ENCODE data around the gene MAP6. TPM values are rescaled to one million over a fixed set of nuclear protein-coding genes. Genes with fewer than 3 reads are reported as not detected.

The MAP6 gene
- total RNA-seq, 1 experiment from 2014 or later: not detected

DNA sequence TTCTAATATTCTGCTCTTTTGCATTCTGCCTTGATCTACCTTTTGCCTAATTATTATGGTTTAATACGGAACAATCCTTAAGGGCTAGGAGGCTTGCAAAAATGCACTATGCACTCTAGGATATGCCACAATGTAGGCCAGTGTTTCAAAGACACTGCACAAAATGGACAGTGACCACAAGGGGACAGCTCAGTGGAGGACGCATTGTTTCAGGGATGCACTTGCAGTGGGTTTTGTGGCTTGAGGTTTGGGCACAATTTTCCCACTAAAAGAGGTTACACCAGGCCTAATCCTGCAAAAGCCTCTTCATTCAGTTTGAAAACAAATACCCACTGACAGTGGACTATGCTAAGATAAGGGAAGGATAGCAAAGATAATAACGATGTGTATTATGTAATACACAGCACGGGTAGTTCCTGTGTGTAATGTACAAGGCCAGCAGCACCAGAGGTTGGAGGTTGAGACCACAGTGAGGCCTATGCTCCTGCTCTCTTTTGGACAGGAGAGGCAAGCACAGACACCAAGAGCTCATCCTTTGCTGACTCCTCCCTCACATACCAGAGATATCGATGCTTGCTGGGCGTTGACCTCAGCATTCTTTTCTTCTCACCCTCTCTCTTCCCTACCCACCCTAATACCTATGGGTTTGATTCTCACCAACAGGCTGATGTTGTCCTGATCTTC is 12.7 kb downstream of the MAP6 start:
- no peak overlapping the region for H2AFZ ChIP-seq
- intact Hi-C loops (cut with micrococcal nuclease; ENCODE audit: unreplicated experiment): no loop called here
- H3K4me1 ChIP-seq (replicated peaks; ENCODE audit: insufficient read depth): peaks cover 15% of the 10 kb centered on the region
- H3K9me2 ChIP-seq (ENCODE audit: insufficient read depth): no peaks in the 10 kb centered on the region
- H4K20me1 ChIP-seq (ENCODE audit: insufficient read depth): no peaks in the 10 kb centered on the region
- TF ChIP-seq, protein P1, sequence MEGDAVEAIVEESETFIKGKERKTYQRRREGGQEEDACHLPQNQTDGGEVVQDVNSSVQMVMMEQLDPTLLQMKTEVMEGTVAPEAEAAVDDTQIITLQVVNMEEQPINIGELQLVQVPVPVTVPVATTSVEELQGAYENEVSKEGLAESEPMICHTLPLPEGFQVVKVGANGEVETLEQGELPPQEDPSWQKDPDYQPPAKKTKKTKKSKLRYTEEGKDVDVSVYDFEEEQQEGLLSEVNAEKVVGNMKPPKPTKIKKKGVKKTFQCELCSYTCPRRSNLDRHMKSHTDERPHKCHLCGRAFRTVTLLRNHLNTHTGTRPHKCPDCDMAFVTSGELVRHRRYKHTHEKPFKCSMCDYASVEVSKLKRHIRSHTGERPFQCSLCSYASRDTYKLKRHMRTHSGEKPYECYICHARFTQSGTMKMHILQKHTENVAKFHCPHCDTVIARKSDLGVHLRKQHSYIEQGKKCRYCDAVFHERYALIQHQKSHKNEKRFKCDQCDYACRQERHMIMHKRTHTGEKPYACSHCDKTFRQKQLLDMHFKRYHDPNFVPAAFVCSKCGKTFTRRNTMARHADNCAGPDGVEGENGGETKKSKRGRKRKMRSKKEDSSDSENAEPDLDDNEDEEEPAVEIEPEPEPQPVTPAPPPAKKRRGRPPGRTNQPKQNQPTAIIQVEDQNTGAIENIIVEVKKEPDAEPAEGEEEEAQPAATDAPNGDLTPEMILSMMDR (conservative IDR thresholded peaks at IDR 0.05): no peak
- no peak for TF ChIP-seq EZH2 (IDR thresholded peaks at IDR 0.05; ENCODE audit: low read depth)
- no TSS peak for BruUV-seq (replicated peaks)
- no peak for DNase-seq
- H3K4me2 ChIP-seq: no peak overlapping the region
- peaks cover 10% of the 10 kb centered on the region; the same call in 1 of the 2 replicates for H3F3A ChIP-seq (ENCODE audit: insufficient read depth, low read depth)
- no peak overlapping the region for H3K27ac ChIP-seq
- no peaks in the 10 kb centered on the region for H3K36me3 ChIP-seq (ENCODE audit: low read depth)
- ChIA-PET POLR2A (ENCODE audit: unreplicated experiment) (no interaction called here), CTCF (interaction anchor here (0.6 to 0.7 kb wide), 2 partner anchors 55 to 667 kb away, joined by 3 to 4 read pairs; no protein-coding TSS in a partner anchor)
- no peaks in the 10 kb centered on the region for H3K27me3 ChIP-seq (ENCODE audit: insufficient read depth, low read depth)
- H3K79me2 ChIP-seq (ENCODE audit: low read depth): no peaks in the 10 kb centered on the region
- H3K9me3 ChIP-seq (ENCODE audit: insufficient read depth, low read depth): no peaks in the 10 kb centered on the region
- H3K4me3 ChIP-seq: no peak overlapping the region

DNA sequence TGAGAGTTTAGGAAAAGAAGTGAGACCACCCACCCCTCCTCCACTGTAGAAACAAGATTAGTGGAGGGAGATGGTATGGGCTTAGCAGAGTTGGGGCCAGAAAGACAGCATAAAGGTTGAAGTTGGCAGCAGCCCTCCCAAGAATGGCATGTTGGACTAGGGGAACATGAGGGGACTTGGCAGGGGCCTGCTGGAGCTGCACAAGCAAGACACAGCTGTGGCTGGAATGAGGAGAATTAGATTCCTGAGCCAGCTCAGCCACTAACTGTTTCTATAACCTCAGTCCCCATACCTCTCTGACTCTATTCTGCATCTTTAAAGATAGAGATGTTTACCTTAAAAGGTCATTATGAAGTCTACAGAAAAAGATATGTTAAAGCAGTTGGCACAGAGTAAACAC is 13.2 kb downstream of the MAP6 start:
- Histone ChIP-seq H3K36me3 (ENCODE audit: low read depth) (no peaks in the 10 kb centered on the region), H3K4me2 (no peak overlapping the region), H3K4me1 (replicated peaks; ENCODE audit: insufficient read depth) (peaks cover 15% of the 10 kb centered on the region), H3K9me3 (ENCODE audit: insufficient read depth, low read depth) (no peaks in the 10 kb centered on the region), H3K27me3 (ENCODE audit: insufficient read depth, low read depth) (no peaks in the 10 kb centered on the region), H2AFZ (no peak overlapping the region), H3K79me2 (ENCODE audit: low read depth) (no peaks in the 10 kb centered on the region), H3K9me2 (ENCODE audit: insufficient read depth) (no peaks in the 10 kb centered on the region), H3K4me3 (no peak overlapping the region), H3K27ac (no peak overlapping the region), H3F3A (ENCODE audit: insufficient read depth, low read depth) (peaks cover 10% of the 10 kb centered on the region; the same call in 1 of the 2 replicates), H4K20me1 (ENCODE audit: insufficient read depth) (no peaks in the 10 kb centered on the region)
- ChIA-PET CTCF (interaction anchor here (0.6 kb wide), 1 partner anchor 54 kb away, joined by 3 read pairs; no protein-coding TSS in a partner anchor), POLR2A (ENCODE audit: unreplicated experiment) (no interaction called here)
- TF ChIP-seq EZH2 (IDR thresholded peaks at IDR 0.05; ENCODE audit: low read depth): no peak
- TF ChIP-seq, protein P1 (conservative IDR thresholded peaks at IDR 0.05): no peak
- intact Hi-C loops (cut with micrococcal nuclease; ENCODE audit: unreplicated experiment): no loop called here
- no TSS peak for BruUV-seq (replicated peaks)
- DNase-seq: no peak

DNA sequence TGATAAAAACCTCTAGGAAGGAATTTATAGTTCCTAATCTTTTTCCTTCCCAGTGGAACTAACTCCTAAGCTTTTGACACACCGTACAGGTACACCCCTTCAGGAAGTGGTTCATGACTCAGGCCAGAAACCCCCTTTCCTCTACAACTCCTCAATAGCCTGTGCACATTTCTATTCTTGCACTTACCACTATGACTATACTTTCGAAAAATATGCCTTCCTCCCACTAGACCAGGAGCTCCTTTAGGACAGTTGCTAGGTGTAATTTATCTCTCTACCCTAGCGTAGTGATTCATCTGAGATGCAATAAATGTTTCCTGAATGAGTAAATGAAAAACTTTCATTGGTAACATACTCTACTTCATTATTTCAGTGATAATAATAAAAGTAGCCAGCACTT is 14.5 kb downstream of the MAP6 start:
- Histone ChIP-seq H3K79me2 (ENCODE audit: low read depth) (no peaks in the 10 kb centered on the region), H3K4me1 (replicated peaks; ENCODE audit: insufficient read depth) (peaks cover 15% of the 10 kb centered on the region), H3K9me3 (ENCODE audit: insufficient read depth, low read depth) (no peaks in the 10 kb centered on the region), H3K9me2 (ENCODE audit: insufficient read depth) (no peaks in the 10 kb centered on the region), H3F3A (ENCODE audit: insufficient read depth, low read depth) (peaks cover 10% of the 10 kb centered on the region; the same call in 1 of the 2 replicates), H3K4me2 (peak overlapping the region; percentile 14; the same call in 1 of the 2 replicates), H3K27me3 (ENCODE audit: insufficient read depth, low read depth) (no peaks in the 10 kb centered on the region), H3K27ac (no peak overlapping the region), H4K20me1 (ENCODE audit: insufficient read depth) (no peaks in the 10 kb centered on the region), H2AFZ (no peak overlapping the region), H3K36me3 (ENCODE audit: low read depth) (no peaks in the 10 kb centered on the region), H3K4me3 (no peak overlapping the region)
- DNase-seq: peak in 1 of 2 experiments; percentile 46
- intact Hi-C loops (cut with micrococcal nuclease; ENCODE audit: unreplicated experiment): no loop called here
- CTCF ChIA-PET: no interaction called here
- TF ChIP-seq, protein P1 (conservative IDR thresholded peaks at IDR 0.05): no peak
- POLR2A ChIA-PET (ENCODE audit: unreplicated experiment): no interaction called here
- BruUV-seq (replicated peaks): no TSS peak

All from PC-9 (cell line).